ENCODE measurements around the gene EIF2D.

Gene EIF2D

DNA sequence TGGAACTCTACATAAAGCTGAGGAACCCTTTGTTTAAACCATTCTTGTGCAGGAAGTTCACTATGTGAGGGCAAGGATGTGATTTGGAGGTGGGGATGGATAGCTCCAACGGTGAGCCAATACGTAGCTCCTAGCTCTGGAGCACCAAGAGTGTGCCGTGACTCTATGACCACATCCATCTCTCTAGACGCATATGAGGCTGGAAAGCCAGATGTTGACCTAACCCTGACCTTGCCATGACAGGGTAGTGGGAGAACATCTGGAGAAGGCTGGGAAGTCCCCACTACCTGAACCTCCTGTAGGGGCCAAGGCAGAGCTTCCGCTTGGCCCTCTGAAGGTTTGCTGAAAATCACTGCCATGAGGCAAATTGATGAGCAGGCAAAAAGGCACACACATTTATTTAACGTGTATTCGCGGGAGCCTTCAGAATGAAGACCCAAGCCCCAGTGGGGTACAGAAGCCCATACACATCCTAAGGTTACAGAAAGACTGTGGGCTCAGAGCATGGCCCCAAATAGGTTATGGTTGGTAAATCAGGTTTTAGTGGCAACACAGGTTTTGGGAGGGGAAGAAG, 43.4 kb downstream of the EIF2D start:
- DNase-seq: no peak

DNA sequence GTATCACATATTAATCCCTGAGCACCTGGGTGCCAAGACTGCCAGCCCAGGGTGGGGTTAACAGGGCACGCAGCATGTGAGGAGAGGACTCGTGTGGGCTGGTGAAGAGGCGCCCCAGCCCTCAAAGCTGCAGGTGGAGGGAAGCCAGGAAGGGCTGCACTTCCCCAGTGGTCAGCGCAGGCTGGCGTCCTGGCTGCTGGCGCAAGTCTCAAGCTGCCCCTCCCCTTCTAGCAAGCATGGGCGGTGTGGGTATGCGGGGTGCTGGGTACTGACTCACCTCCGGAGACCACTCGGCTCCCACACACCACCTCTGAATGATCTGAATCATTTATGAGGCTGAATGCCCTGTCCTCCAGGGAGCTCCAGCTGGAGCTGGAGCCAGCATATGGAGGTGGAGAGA, 44.0 kb downstream of the EIF2D start:
- DNase-seq: peak; percentile 53

DNA sequence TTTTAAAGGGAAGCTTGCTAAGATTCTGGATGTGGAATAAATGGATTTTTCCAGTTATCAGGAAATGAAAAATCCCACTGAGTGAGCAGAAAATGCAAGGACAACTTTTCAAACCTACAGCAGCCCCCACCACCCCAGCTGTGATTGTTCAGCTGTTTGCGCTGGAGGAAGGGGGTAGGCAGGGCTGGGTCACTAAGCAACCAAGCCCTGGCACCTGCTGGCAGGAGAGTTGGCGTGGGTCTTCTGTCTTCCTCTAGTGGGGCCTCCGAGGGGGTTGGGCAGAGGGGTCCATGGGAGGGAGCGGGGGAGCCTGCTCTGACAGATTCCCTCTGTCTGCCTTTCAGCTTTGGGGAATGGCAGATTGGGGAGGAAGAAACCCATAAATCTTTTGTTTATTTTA, 45.3 kb downstream of the EIF2D start:
- no peak for DNase-seq

GRCh38 chr1:206565995-206566394, 46.3 kb downstream of the EIF2D start:
- no peak for DNase-seq

- no peak for DNase-seq
Observed at GRCh38 chr1:206563367-206564207, 48.7 kb downstream of the EIF2D start.

DNA sequence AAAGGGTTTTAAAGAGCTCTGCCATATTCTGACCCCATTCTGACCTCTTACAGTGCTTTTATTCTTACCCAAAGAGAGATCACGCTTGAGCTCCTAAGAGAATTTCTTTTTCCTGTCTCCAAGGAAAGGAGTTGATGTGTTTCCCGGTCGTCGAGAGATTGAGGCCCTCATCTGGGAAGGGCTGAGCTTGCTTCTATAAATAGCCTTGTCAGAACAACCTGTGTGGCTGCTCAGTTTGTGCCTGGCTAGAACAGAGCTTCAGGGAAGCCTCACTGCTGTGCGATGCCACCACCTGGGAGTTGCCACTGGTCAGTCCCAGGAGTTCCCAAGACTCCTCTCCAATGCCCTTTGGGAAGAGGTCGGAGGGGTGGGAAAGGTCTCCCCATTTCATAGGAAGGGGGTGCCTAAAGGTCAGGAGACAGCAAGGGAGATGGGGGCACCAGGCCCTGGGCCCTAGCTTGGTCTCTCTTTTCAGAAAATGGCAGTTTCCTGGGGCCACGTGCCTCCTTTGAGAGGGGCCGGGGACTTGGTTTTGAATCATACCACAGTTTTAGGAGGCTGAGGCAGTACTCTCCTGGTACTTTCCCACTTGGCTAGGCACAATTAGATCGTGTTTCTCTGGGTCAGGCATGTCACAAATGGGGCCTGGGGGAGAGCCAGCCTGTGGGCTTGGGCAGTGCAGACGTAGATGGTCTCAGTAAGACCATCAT, 52.1 kb downstream of the EIF2D start:
- no peak for DNase-seq

DNA sequence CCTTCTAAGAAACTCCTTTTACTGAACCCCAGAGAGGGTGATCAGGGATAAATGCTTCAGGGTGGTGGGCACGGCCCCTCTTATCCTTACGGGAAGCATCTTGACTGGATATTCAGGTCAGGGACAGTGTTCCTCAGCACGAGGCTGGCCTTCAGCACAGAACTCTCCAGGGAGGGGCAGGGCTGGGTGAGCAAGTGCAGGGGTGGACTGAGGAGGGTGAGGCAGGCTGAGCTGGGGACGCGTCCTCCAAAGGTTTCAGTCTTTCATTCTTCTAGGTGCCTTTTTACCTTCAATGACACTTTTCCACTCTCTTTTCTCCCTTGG, 52.6 kb downstream of the EIF2D start:
- no peak for DNase-seq

GRCh38 chr1:206558794-206559671, 53.2 kb downstream of the EIF2D start:
- no peak for DNase-seq

- no peak for DNase-seq
Observed at GRCh38 chr1:206557636-206558473, 54.4 kb downstream of the EIF2D start.

DNA sequence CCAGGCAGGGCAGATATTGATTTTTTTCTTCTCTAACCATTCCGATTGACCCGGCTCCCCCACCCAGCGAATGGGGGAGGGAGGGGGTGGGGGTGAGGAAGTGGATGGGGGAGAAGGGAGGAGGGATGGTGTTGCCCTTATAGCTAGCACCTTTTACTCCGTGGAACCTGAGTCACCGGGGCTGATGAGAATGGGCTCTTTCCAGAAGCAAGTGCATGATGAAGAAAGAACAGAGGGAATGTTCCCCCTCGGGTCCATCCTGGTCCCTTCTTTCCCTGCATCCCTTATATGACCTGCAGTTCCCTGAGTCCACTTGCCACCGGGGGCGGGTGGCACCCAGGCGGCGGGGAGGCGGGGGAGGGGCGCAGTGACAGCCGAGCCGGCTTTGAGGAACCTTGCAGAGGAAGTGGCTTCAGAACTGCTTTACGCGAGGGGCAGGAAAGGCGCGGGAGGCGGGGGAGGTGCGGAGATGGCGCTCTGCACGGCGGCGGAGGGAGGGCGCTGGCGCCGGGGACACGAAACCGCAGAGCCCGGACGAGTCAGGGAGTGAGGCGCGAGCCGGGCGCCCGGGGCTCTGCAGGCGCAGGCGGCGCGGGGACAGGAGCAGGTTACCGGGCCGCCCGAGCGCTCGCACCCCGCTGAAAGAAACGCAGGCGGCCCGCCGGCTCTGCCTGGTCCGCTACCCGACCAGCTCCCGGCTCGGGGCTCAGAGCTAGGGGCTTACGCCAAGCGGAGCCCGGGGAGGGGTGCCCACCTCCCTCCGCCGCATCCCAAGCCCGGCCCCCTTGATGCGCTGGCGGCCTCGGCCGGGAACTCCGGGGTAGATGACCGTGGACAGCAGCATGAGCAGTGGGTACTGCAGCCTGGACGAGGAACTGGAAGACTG, 55.3 kb downstream of the EIF2D start:
- DNase-seq: peak; percentile 59

DNA sequence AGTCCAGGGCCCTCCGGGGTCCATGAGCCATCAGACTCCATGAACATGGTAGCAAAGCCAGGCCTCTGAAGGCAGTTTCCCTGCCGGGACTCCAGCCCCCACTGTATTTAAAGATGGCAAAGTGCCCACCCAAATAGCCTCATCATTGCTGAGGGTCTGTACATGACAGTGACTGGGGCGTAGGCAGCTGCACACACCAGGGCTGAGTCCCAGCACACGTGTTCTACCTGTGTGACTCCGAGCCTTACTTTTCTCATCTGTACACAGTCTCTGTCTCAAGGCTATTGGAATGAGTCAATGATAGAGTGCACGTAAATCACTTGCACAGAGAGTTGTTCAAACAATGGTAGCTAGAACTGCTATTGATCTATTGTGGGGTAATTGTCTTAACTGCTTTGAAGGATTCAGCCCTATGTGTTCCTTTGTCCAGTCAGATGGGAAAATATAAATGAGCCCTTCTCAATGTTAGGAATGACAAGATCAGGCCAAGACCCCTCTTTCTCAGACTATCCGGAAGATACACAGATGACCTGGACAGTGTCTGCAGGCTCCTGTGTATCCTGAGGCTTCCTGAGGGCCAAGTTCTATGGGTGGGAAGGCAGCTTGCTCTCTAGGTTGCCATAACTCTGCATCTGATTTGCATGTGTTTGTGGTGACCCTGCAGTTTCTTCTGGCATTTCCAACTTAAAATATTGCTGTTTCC, 56.1 kb downstream of the EIF2D start:
- DNase-seq: no peak

GRCh38 chr1:206555473-206555935, 56.8 kb downstream of the EIF2D start:
- no peak for DNase-seq

GRCh38 chr1:206554701-206555472, 57.4 kb downstream of the EIF2D start:
- no peak for DNase-seq

GRCh38 chr1:206554211-206554610, 58.1 kb downstream of the EIF2D start:
- DNase-seq: no peak

DNA sequence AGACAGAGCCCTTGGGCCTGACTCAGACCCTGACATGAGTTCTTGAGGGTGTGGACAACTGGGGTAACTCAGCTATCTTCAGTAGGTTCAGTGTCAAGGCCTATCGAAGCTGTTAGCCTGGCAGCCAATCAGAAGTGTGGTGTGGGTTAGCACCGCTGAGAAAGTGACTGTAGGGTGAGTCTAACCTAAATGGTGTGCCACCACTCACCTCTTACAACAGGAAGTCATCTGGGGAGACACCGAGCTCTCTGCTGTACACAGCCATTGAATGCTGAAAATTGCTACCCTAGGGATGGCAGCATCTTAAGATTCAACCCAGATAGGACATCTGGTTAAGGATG, 60.3 kb downstream of the EIF2D start:
- no peak for DNase-seq

- no peak for DNase-seq
Observed at GRCh38 chr1:206551296-206551985, 60.8 kb downstream of the EIF2D start.

- no peak for DNase-seq
Observed at GRCh38 chr1:206550446-206550845, 61.8 kb downstream of the EIF2D start.

- no peak for DNase-seq
Observed at GRCh38 chr1:206547104-206547503, 65.2 kb downstream of the EIF2D start.

DNA sequence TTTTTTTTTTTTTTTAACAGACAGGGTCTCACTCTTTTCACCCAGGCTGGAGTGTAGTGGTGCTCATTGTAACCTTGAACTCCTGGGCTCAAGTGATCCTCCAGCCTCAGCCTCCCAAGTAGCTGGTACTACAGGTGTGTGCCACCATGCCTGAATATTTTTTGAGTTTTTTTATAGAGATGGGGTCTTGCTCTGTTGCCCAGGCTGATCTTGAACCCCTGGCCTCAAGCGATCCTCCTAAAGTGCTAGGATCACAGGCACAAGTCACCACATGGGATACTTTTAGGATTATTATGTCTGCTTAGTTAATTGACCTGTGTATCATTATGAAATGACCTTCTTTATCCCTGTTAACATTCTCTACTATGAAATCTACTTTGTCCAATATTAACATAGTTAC, 66.9 kb downstream of the EIF2D start:
- DNase-seq: no peak
